IPS DF 19.7 (cell line): ENCODE measurements around the gene STARD3.

Experiments
- DNase-seq: peaks from one replicate; pipeline ENCODE4 v3.0.0-alpha.2; 2013; ENCODE audit warnings: low read depth, low spot score

Gene STARD3

GRCh38 chr17:39672522-39673334 is 35.8 kb downstream of the STARD3 start:
- DNase-seq: no peak

DNA sequence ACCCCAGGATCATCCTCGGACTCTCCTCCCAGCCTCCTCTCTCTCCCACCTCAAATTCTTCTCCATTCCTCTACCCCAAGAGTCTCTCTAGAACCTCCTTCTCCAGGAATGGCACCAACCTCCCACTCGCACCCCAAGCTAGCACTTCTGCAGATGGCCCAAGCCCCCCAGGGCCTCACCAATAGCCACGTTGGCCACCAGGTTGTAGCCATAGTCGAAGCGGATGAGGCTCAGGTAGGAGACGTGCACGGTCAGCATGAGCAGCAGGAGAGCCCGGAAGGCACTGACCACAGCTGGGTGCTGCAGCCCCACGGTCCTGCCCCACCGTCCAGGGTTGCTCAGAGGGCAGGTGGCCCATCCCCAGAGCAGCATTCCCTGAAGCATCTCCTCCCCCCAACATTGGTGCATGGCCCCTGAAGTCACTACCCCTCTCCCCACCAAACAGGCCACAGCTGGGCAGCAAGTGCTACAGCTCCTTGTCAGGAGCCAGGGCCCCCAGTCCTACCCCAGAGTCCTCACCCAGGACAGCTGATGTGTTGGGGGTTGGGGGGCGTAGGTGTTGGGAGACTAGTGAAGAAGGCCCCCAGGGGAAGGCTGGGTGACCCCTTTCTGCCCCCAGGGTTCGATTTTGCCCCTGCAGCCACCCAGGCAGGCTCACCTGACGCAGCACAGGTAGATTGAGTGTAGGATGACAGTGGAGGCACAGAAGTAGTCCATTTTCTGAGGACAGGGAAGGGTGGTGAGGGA is 36.6 kb downstream of the STARD3 start:
- DNase-seq: no peak

DNA sequence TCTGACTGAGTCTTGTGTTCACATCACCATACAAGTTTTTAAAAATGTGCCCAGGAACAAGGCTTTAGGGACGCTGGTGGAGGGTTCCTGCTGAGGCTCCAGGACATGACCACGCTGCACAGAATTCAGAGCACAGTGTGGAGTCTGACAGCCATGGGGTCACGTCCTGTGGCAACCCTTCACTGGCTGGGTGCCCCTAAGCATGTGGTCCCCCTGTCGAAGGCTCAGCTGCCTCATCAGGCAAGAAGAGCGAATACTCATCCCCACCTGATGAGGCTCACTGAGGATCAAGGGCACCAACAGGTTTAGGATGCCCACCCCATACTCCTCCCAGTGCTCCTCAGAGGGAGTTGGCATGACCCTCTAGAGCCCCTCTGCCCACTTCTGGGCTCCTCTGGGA is 37.2 kb downstream of the STARD3 start:
- no peak for DNase-seq

GRCh38 chr17:39674702-39675389 is 37.9 kb downstream of the STARD3 start:
- DNase-seq: no peak

GRCh38 chr17:39675390-39676082 is 38.6 kb downstream of the STARD3 start:
- no peak for DNase-seq

DNA sequence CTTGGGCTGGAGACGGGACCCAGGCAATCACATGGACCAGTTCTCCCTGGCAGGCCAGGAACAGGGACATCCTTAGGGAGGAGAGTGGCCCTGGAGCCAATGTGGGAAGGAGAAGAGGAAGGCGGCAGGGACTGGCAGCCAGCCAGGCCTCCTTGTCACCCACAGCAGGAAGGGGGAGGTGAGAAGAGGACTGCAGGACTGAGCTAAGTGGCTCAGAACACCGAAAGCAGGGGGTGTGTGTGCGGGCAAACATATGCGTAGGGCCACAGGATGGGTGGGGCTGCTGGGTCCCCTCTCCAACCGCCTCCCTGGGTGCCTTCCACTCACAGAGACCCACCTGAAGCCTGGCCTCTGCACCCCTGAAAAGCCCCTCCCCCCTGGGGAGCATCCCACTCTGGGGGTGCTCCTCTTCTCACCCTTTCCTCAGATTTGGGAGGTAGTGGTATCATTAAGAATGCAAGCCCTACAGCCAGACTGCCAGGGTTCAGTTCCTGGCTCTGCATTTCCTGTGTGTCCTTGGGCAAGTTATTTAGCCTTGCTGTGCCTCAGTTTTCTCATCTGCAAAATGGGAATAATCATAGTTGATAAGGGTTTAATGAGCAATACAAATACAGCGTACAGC is 39.4 kb downstream of the STARD3 start:
- no peak for DNase-seq

DNA sequence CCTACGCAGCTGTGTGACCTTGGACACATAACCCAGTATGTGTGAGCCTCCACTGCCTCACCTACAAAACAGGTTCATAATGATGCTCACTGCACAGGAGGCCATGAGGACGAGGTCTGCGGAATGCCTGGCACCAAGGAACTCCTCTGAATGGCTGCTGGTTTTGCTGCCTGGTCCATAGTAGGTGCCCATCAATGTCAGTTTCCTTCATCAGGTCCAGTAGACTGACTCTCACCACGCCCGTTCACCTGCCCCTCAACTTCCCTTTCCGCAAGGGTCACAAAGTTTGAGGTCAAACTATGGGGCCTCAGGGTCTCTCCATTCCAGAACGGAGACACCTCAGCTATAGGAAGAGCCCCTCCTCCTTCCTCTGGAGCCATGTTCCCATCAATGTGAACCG is 40.1 kb downstream of the STARD3 start:
- DNase-seq: no peak

DNA sequence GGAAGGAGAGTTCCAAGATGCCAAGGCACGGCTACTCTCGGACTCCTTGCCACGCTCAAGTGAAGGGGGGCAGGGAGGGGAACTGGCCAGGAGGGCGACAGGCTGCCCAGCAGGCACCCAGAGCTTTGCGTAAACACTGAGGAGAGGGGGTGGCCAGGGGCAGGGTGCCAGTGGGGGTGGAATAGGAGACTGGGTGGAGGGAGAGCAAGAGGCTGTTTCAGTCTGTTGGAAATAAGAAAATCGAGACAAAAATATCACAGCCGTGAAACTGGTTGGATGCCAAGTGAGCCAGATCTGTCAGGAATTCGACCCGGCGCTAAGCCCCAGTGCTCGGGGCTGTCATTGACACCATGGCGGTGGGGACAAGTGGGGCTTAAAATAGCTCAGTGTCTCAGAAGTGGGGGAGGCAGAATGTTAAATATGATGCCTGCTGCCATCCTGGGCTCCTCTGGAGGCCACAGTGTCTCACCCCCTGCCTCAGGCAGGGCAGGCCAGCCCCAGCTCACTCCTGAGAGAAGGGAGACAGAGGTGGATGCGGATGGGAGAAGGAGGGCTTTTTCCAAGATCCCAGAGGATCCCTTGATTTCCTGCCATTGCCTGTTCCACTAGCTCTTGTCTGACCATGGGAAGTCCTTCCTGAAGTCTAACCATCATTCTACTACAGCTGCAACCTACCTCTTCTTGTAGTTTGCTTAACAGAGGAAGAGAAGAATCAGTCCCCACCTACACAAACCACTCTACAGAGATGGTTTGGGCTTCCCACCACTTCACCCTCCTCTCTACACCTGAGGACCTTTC is 40.8 kb downstream of the STARD3 start:
- DNase-seq: no peak

GRCh38 chr17:39678340-39679116 is 41.6 kb downstream of the STARD3 start:
- DNase-seq: no peak

DNA sequence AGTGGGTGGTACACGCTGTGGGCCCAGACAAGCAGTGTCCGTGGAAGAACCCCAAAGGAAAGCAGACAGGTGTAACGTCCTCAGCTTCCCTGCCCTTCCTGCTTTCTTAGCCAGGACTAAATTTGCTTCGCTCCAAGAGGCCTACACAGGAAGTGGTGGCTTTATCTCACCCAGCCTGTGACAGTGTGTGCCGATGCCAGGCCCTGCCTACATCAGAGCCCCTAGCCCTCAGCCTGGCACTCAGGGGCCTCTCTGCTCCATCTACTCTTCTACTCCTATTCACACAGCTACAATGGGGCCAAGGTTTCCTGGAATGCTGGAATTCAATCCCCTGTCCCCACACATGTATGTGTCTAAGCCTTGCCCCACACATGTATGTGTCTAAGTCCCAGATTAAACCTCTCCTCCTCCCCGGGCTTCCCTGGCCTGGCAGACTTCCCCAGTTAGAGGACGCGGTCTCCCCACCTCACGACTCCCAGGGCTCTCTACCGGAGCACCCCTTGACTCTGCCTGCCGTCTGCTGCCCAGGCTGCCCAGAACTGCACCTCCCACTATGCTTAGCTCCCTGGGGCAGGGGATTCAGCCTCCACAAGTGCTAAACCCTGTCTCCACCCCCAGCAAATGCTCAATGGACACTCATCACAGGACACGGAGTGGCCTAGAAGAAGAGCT is 42.7 kb downstream of the STARD3 start:
- no peak for DNase-seq

- DNase-seq: no peak
These were observed 46.5 kb downstream of the STARD3 start for GRCh38 chr17:39683295-39683939.

- no peak for DNase-seq
These were observed 47.6 kb downstream of the STARD3 start for GRCh38 chr17:39684369-39685192.

DNA sequence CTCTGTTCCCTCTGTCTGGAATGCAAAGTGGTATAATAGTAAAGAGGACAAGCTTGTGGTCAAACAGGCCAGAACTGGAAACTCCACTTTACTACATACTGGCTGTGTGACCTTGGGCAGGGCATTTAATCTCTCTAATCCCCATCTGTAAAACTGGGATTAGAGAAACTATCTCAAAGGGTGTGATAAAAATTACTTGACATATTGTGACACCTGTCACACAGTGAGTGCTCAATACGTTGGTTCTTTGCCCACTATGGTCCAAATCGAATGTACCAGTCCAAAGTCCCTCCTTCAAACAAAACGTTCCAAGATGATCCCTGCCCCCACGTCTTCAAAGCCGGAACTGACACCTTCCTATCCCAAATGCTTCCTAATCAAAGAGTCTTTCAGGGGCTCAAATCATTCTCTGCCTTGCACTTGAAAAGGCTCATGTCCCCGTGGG is 50.2 kb downstream of the STARD3 start:
- DNase-seq: no peak

GRCh38 chr17:39687546-39688474 is 50.9 kb downstream of the STARD3 start, which contains the start of gene PGAP3:
Gene PGAP3, minus strand, starts transcription at chr17:39688057. Its CDS starts 43 bp downstream, at chr17:39688014.
- DNase-seq: peak; percentile 75

- no peak for DNase-seq
These were observed 51.5 kb downstream of the STARD3 start for GRCh38 chr17:39688475-39688835.

DNA sequence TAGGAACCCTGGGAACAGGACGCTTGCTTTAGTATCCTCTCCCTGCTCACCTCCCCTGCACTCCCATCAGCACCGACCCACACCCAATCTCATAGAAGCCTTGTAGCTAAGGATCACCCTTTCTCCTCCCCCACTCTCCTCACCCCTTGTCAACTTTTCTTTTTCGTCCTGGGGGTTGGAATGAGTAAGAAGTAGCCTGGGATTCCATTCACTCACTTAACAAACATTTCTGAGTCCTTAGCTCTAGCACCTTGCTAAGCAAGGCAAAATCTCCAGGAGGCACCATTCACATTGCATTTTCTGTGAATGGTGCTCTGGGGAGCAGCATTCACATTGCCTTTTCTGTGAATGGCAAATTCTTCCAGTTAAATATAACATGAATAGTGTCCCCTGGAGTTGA is 52.0 kb downstream of the STARD3 start:
- peak; percentile 71 for DNase-seq

GRCh38 chr17:39694593-39694992 is 57.6 kb downstream of the STARD3 start:
- DNase-seq: no peak
